K562 (cell line): ENCODE results near the gene GCK. TPM values are rescaled to one million over a fixed set of nuclear protein-coding genes. Genes with fewer than 3 reads are reported as not detected.

ENCODE experiments used
- ATAC-seq: fragments of 200-7000 bp; cut with Tn5 transposase; 3 replicates; pipeline ENCODE4 v1.9.1; 2020; ENCODE audit warnings: moderate library complexity
- BruUV-seq: library from RNA; stranded (reverse); fragments of 400-500 nt; replicated peaks from 2 replicates; lab custom pipeline; 2021; lab: Mats Ljungman, UMichigan
- CTCF ChIA-PET: fragments of 300-600 bp; formaldehyde crosslinking; extraction: SDS; loops from one replicate; lab custom pipeline; 2021; ENCODE audit warnings: low intra/inter-chr PET ratio; lab: Yijun Ruan, JAX
- POLR2A ChIA-PET: fragments of 300-600, 350-650 bp; sonication (Branson Sonifier 250); formaldehyde crosslinking; extraction: SDS; loops from one replicate; lab custom pipeline; 2021; ENCODE audit warnings: antibody characterized with exemption, inconsistent platforms; lab: Yijun Ruan, JAX
- DNase-seq, 4 experiments: peaks; one replicate each; pipeline versions ENCODE4 v3.0.0 to v3.0.0-alpha.2; 2011 to 2018; ENCODE audit warnings: low spot score in 3 of 4, mixed read lengths in 3 of 4; ENCODE audit errors: extremely low read depth in 1 of 4
- FAIRE-seq: peaks from 2 replicates; lab custom pipeline; 2011; peaks lifted over from hg19 to GRCh38; lab: Jason Lieb, UNC
- H2AFZ ChIP-seq: 2 replicates; pipeline ENCODE4 v1.6.0; 2011; ENCODE audit warnings: low read depth, low read length, control low read depth, inconsistent platforms
- H3K27ac ChIP-seq: fragments of 200-600 bp; 3 replicates; pipeline ENCODE4 v1.8.0; 2011; ENCODE audit warnings: low read depth, mild to moderate bottlenecking, control low read depth, inconsistent platforms, low read length, moderate library complexity, mixed read lengths; ENCODE audit errors: extremely low read depth
- H3K27me3 ChIP-seq, 2 experiments: fragments of 300-600 bp in 1 of 2; 2 replicates in 1 of 2; 3 replicates in 1 of 2; pipeline versions ENCODE4 v1.6.0 to v1.8.0; 2011; ENCODE audit warnings: inconsistent platforms in 2 of 2, low read length in 2 of 2, mild to moderate bottlenecking in 1 of 2, mixed read lengths in 1 of 2, moderate library complexity in 1 of 2; ENCODE audit not compliant: control insufficient read depth in 2 of 2, insufficient read depth in 2 of 2
- H3K36me3 ChIP-seq: fragments of 300-600 bp; 3 replicates; pipeline ENCODE4 v1.8.0; 2011; ENCODE audit warnings: mild to moderate bottlenecking, low read length, inconsistent platforms; ENCODE audit not compliant: control insufficient read depth, insufficient read depth
- H3K4me1 ChIP-seq, 2 experiments: fragments of 200-600 bp in 1 of 2; replicated peaks in 1 of 2; 2 replicates in 1 of 2; 3 replicates in 1 of 2; pipeline versions ENCODE4 v1.5.1 to v1.8.0; 2011; ENCODE audit warnings: inconsistent platforms in 2 of 2, low read length in 2 of 2, mild to moderate bottlenecking in 1 of 2, mixed read lengths in 1 of 2, moderate library complexity in 1 of 2; ENCODE audit not compliant: control insufficient read depth in 2 of 2, insufficient read depth in 2 of 2
- H3K4me2 ChIP-seq: 2 replicates; pipeline ENCODE4 v1.6.1; 2011; ENCODE audit warnings: low read length, control low read depth, inconsistent platforms, mixed read lengths; ENCODE audit not compliant: insufficient read depth
- H3K4me3 ChIP-seq: fragments of 200-600 bp; sonication (generic), shearing (Covaris generic); 2 replicates; pipeline ENCODE4 v1.5.1; 2016; ENCODE audit warnings: control low read depth, inconsistent platforms
- H3K79me2 ChIP-seq: fragments of 200-600 bp; 3 replicates; pipeline ENCODE4 v1.8.0; 2011; ENCODE audit warnings: low read length, inconsistent platforms; ENCODE audit not compliant: control insufficient read depth, insufficient read depth
- H3K9ac ChIP-seq, 2 experiments: 2 replicates each; pipeline versions ENCODE4 v1.6.0 to v1.6.1; 2011; ENCODE audit warnings: low read depth in 2 of 2, low read length in 2 of 2, control low read depth in 1 of 2, inconsistent platforms in 1 of 2, mild to moderate bottlenecking in 1 of 2, mixed read lengths in 1 of 2; ENCODE audit not compliant: insufficient read depth in 1 of 2
- H3K9me1 ChIP-seq: one replicate; pipeline ENCODE4 v1.6.0; 2011; ENCODE audit warnings: inconsistent platforms, mild to moderate bottlenecking, low read length, moderate library complexity; ENCODE audit not compliant: control insufficient read depth, insufficient read depth
- H3K9me3 ChIP-seq: replicated peaks from 2 replicates; pipeline ENCODE4 v1.5.1; 2011; ENCODE audit warnings: low read depth, low read length, inconsistent platforms; ENCODE audit not compliant: control insufficient read depth, insufficient read depth
- H4K20me1 ChIP-seq: replicated peaks from 2 replicates; pipeline ENCODE4 v1.6.1; 2011; ENCODE audit warnings: low read length, inconsistent platforms, mixed read lengths; ENCODE audit not compliant: control insufficient read depth, insufficient read depth
- GABPB2 ChIP-seq: fragments of 250-450 bp; sonication (Bioruptor Pico); conservative IDR thresholded peaks from 2 replicates; pipeline ENCODE4 v1.5.1; 2021; ENCODE audit warnings: mild to moderate bottlenecking
- HDAC2 ChIP-seq: fragments of 450-650 bp; IDR thresholded peaks from 2 replicates; pipeline ENCODE4 v1.6.1; 2016; ENCODE audit warnings: mild to moderate bottlenecking
- MEF2A ChIP-seq: IDR thresholded peaks from 2 replicates; pipeline ENCODE4 v1.6.1; 2011; ENCODE audit warnings: low read depth, mild to moderate bottlenecking, low read length, moderate library complexity; ENCODE audit not compliant: control insufficient read depth
- RBM39 ChIP-seq: fragments of 200-400 bp; formaldehyde crosslinking; optimal IDR thresholded peaks from 2 replicates; pipeline ENCODE3; 2018; ENCODE audit warnings: low read depth, low read length
- SMAD2 ChIP-seq: fragments of 150-350 bp; IDR thresholded peaks from 2 replicates; pipeline ENCODE4 v1.6.1; 2014; ENCODE audit warnings: low read depth, mild to moderate bottlenecking, low read length
- ZNF551 ChIP-seq: fragments of 250-450 bp; sonication (Bioruptor Pico); IDR thresholded peaks from 2 replicates; pipeline ENCODE4 v1.5.0; 2021; ENCODE audit warnings: mild to moderate bottlenecking, moderate library complexity
- ZNF766 ChIP-seq: fragments of 200-800 bp; sonication (Bioruptor generic); conservative IDR thresholded peaks from 2 replicates; pipeline ENCODE4 v1.6.1; 2016; ENCODE audit warnings: missing genetic modification characterization, missing compliant biosample characterization
- WGBS: fragments of 100-300 bp; shearing (Covaris generic); methylation state at CpG from one replicate; pipeline ENCODE4 v1.1.6; 2016; ENCODE audit warnings: low coverage, mixed read lengths; ENCODE audit not compliant: insufficient coverage; ENCODE audit errors: missing lambda C conversion rate; 5-methylcytosine and 5-hydroxymethylcytosine counted together
- in situ Hi-C: fragments of 300-500 bp; cut with MboI; formaldehyde crosslinking; loops from 4 replicates; pipeline ENCODE4 v1.15.0; 2018; ENCODE audit warnings: inconsistent platforms, mixed read lengths
- intact Hi-C: fragments of 100-400 bp; cut with micrococcal nuclease; formaldehyde crosslinking; loops from 2 replicates; pipeline ENCODE4 v1.14.2; 2022
- polyA plus RNA-seq, 8 experiments: library from polyadenylated mRNA; depleted of rRNA in 4 of 8; stranded (reverse) in 5 of 8; unstranded in 3 of 8; fragments of >200 nt; fragmentation: Nextera tagmentation in 2 of 8; fragmentation: Illumina TruSeq in 1 of 8; extraction: Ambion mirVana in 2 of 8; extraction: Trizol in 1 of 8; gene quantifications; 2 replicates each; pipeline versions ENCODE4 v1.2.1 to v1.2.3, GENCODE V29; 2011 to 2014; ENCODE audit warnings: inconsistent platforms in 1 of 8, missing spikeins in 1 of 8
- total RNA-seq, 7 experiments: library from RNA; depleted of rRNA in 6 of 7; stranded (reverse); fragments of >200 nt in 6 of 7; fragmentation: Illumina TruSeq in 2 of 7; extraction: Trizol in 2 of 7; gene quantifications; 2 replicates each; pipeline versions ENCODE4 v1.2.1 to v1.2.3, GENCODE V29; 2011 to 2021; ENCODE audit warnings: low replicate concordance in 1 of 7
- TF ChIP-seq, protein P1 (sequence below): sonication (generic); formaldehyde crosslinking; IDR thresholded peaks from 2 replicates; pipeline ENCODE4 v1.8.1; 2023; ENCODE audit warnings: missing genetic modification reagents, mild to moderate bottlenecking, borderline replicate concordance
- TF ChIP-seq, protein P2 (sequence below): fragments of 450-650 bp; formaldehyde crosslinking; IDR thresholded peaks from 2 replicates; pipeline ENCODE4 v1.4.0; 2020; ENCODE audit warnings: mild to moderate bottlenecking
- TF ChIP-seq, protein P3 (sequence below): fragments of 450-650 bp; formaldehyde crosslinking; IDR thresholded peaks from 2 replicates; pipeline ENCODE4 v1.4.0; 2020; ENCODE audit warnings: mild to moderate bottlenecking, mixed read lengths
- TF ChIP-seq, protein P4 (sequence below): sonication (generic); formaldehyde crosslinking; IDR thresholded peaks from 2 replicates; pipeline ENCODE4 v1.9.0; 2022; ENCODE audit warnings: mild to moderate bottlenecking, missing genetic modification reagents
- TF ChIP-seq, protein P5 (sequence below): IDR thresholded peaks from 2 replicates; pipeline ENCODE4 v1.6.1; 2016; ENCODE audit warnings: missing genetic modification characterization, missing compliant biosample characterization

Gene GCK
- total and polyA plus RNA-seq, 9 of the 15 experiments (the other 6 are each of a cell fraction or from before 2014, with no cell fraction given): 0.11 to 0.55 (median 0.16) TPM; not detected in 3

DNA sequence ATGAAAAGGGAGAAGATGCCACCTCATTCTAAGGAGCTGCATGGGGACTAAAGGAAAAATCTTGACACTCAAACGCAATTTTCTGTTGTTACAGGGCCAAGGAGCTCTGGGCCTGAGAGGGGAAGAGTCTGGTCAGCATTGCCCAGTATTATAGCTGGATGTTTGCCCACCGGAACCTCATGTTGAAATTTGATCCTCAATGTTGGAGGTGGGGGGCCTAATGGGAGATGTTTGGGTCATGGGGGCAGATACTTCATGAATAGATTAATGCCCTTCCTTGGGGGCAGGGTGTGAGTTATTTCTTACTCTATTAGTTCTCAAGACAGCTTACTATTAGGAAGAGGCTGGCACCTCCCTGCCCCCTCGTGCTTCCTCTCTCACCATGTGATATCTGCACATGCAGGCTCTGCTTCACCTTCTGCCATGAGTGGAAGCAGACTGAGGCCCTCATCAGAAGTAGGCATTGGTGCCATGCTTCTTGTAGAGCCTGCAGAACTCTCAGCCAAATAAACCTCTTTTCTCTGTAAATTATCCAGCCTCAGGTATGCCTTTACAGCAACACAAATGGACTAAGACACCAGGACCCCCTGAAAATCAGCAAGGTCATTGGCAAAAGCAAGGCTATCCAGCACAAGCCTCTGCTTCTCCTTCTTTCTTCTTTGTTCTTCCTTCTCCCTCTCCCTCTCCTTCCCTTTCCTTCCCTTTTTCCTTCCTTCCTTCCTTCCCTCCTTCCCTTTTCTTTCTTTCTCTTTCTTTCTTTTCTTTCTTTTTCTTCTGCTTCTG lies 15.1 kb downstream of the GCK start:
- H3K4me3 ChIP-seq: no peak overlapping the region
- TF ChIP-seq, protein P1, sequence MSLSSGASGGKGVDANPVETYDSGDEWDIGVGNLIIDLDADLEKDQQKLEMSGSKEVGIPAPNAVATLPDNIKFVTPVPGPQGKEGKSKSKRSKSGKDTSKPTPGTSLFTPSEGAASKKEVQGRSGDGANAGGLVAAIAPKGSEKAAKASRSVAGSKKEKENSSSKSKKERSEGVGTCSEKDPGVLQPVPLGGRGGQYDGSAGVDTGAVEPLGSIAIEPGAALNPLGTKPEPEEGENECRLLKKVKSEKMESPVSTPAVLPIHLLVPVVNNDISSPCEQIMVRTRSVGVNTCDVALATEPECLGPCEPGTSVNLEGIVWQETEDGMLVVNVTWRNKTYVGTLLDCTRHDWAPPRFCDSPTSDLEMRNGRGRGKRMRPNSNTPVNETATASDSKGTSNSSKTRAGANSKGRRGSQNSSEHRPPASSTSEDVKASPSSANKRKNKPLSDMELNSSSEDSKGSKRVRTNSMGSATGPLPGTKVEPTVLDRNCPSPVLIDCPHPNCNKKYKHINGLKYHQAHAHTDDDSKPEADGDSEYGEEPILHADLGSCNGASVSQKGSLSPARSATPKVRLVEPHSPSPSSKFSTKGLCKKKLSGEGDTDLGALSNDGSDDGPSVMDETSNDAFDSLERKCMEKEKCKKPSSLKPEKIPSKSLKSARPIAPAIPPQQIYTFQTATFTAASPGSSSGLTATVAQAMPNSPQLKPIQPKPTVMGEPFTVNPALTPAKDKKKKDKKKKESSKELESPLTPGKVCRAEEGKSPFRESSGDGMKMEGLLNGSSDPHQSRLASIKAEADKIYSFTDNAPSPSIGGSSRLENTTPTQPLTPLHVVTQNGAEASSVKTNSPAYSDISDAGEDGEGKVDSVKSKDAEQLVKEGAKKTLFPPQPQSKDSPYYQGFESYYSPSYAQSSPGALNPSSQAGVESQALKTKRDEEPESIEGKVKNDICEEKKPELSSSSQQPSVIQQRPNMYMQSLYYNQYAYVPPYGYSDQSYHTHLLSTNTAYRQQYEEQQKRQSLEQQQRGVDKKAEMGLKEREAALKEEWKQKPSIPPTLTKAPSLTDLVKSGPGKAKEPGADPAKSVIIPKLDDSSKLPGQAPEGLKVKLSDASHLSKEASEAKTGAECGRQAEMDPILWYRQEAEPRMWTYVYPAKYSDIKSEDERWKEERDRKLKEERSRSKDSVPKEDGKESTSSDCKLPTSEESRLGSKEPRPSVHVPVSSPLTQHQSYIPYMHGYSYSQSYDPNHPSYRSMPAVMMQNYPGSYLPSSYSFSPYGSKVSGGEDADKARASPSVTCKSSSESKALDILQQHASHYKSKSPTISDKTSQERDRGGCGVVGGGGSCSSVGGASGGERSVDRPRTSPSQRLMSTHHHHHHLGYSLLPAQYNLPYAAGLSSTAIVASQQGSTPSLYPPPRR (CRISPR knock-in tag): no peak
- TF ChIP-seq RBM39 (no peak), GABPB2 (CRISPR knock-in tag) (no peak), HDAC2 (no peak), MEF2A (no peak), SMAD2 (no peak), ZNF551 (CRISPR knock-in tag) (no peak), ZNF766 (CRISPR knock-in tag) (peak; percentile 39; the same call in 1 of the 2 replicates)
- TF ChIP-seq, protein P2, sequence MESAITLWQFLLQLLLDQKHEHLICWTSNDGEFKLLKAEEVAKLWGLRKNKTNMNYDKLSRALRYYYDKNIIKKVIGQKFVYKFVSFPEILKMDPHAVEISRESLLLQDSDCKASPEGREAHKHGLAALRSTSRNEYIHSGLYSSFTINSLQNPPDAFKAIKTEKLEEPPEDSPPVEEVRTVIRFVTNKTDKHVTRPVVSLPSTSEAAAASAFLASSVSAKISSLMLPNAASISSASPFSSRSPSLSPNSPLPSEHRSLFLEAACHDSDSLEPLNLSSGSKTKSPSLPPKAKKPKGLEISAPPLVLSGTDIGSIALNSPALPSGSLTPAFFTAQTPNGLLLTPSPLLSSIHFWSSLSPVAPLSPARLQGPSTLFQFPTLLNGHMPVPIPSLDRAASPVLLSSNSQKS (CRISPR knock-in tag): no peak
- TF ChIP-seq, protein P3, sequence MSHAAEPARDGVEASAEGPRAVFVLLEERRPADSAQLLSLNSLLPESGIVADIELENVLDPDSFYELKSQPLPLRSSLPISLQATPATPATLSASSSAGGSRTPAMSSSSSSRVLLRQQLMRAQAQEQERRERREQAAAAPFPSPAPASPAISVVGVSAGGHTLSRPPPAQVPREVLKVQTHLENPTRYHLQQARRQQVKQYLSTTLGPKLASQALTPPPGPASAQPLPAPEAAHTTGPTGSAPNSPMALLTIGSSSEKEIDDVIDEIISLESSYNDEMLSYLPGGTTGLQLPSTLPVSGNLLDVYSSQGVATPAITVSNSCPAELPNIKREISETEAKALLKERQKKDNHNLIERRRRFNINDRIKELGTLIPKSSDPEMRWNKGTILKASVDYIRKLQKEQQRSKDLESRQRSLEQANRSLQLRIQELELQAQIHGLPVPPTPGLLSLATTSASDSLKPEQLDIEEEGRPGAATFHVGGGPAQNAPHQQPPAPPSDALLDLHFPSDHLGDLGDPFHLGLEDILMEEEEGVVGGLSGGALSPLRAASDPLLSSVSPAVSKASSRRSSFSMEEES (CRISPR knock-in tag): no peak
- TF ChIP-seq, protein P4, sequence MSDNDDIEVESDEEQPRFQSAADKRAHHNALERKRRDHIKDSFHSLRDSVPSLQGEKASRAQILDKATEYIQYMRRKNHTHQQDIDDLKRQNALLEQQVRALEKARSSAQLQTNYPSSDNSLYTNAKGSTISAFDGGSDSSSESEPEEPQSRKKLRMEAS (CRISPR knock-in tag): no peak
- TF ChIP-seq, protein P5, sequence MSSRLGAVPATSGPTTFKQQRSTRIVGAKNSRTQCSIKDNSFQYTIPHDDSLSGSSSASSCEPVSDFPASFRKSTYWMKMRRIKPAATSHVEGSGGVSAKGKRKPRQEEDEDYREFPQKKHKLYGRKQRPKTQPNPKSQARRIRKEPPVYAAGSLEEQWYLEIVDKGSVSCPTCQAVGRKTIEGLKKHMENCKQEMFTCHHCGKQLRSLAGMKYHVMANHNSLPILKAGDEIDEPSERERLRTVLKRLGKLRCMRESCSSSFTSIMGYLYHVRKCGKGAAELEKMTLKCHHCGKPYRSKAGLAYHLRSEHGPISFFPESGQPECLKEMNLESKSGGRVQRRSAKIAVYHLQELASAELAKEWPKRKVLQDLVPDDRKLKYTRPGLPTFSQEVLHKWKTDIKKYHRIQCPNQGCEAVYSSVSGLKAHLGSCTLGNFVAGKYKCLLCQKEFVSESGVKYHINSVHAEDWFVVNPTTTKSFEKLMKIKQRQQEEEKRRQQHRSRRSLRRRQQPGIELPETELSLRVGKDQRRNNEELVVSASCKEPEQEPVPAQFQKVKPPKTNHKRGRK: peak; percentile 78
- TF ChIP-seq, all 486 proteins: peak for 2
- CTCF ChIA-PET: no interaction called here
- no peaks in the 10 kb centered on the region for H3K9me3 ChIP-seq
- H3K27me3 ChIP-seq: peaks cover 32 to 38% of the 10 kb centered on the region in 2 experiments
- H3K4me2 ChIP-seq: no peak overlapping the region
- DNase-seq: no peak
- no peaks in the 10 kb centered on the region for H3K4me1 ChIP-seq
- WGBS: 0% methylated on average over 3 of the region's 3 CpGs
- no peaks in the 10 kb centered on the region for H3K36me3 ChIP-seq
- H3K9me1 ChIP-seq: no peaks in the 10 kb centered on the region
- H3K27ac ChIP-seq: no peak overlapping the region
- H3K9ac ChIP-seq: no peak overlapping the region
- FAIRE-seq: no peak
- no peak overlapping the region for H2AFZ ChIP-seq
- H3K79me2 ChIP-seq: no peaks in the 10 kb centered on the region
- POLR2A ChIA-PET: interaction anchor here (1.6 kb wide), 1 partner anchor 11 kb away, joined by 5 read pairs; no protein-coding TSS in a partner anchor
- H4K20me1 ChIP-seq: no peaks in the 10 kb centered on the region
- in situ Hi-C loops: no loop called here
- no peak for ATAC-seq
- intact Hi-C loops: no loop called here
- BruUV-seq: no TSS peak
